ENCODE measurements around the gene BCL2L11. TPM values are rescaled to one million over a fixed set of nuclear protein-coding genes. Genes with fewer than 3 reads are reported as not detected.

BCL2L11 gene
- total and polyA plus RNA-seq, 9 of the 15 experiments (the other 6 are each of a cell fraction or from before 2014, with no cell fraction given) = 2.2 to 18.8 (median 5.0) TPM

DNA sequence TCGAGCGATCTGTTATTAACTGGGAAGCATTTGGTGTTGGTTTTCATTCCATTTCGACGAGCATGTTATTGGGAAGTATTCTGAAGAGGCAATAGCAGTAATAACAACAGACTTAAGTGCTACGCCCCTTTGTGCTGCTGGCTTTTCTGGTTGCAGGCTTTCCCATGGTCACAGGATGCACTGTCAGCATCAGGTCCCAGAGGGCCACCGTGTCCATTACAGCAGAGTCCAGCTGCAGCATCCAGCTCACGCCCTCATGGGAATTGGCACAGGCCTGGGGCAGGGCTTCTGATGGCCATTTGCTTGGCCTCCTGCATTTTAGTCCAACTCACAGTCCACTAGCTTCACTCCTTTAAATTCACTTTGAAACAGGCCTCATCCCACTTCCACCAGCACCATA, 44.4 kb downstream of the BCL2L11 start:
- ChIA-PET POLR2A (no interaction called here), CTCF (ENCODE audit: low intra/inter-chr PET ratio) (no interaction called here)
- peaks cover 23% of the 10 kb centered on the region; the same call in 1 of the 2 replicates for H4K20me1 ChIP-seq (replicated peaks; ENCODE audit: control insufficient read depth, insufficient read depth, low read length)
- DNase-seq (ENCODE audit: extremely low read depth in 1 of 4, low spot score in 3 of 4) = no peak
- 90% methylated on average over 7 of the region's 7 CpGs for WGBS (ENCODE audit: insufficient coverage, low coverage, missing lambda C conversion rate)
- no peaks in the 10 kb centered on the region for H3K9me1 ChIP-seq (ENCODE audit: control insufficient read depth, insufficient read depth, low read length)
- ATAC-seq = no peak
- H3K4me2 ChIP-seq (ENCODE audit: insufficient read depth, low read length) = no peak overlapping the region
- no peak overlapping the region for H2AFZ ChIP-seq (ENCODE audit: low read depth, low read length)
- intact Hi-C loops (cut with micrococcal nuclease) = no loop called here
- H3K36me3 ChIP-seq (ENCODE audit: control insufficient read depth, insufficient read depth, low read length) = peaks cover 46% of the 10 kb centered on the region
- H3K79me2 ChIP-seq (ENCODE audit: control insufficient read depth, insufficient read depth, low read length) = no peaks in the 10 kb centered on the region
- no peak overlapping the region for H3K27ac ChIP-seq (ENCODE audit: extremely low read depth, low read depth, low read length)
- TF ChIP-seq CC2D1A (IDR thresholded peaks at IDR 0.05) (no peak), ARID2 (IDR thresholded peaks at IDR 0.05) (no peak), ZNF316 (IDR thresholded peaks at IDR 0.05) (no peak), FOXJ3 (CRISPR knock-in tag; IDR thresholded peaks at IDR 0.05) (no peak), YY1 (IDR thresholded peaks at IDR 0.05; ENCODE audit: borderline replicate concordance in 1 of 3, control insufficient read depth in 1 of 3, extremely low read depth in 1 of 3, insufficient read depth in 3 of 3, insufficient read length in 1 of 3, insufficient replicate concordance in 2 of 3, low read depth in 1 of 3, low read length in 2 of 3) (no peak), DIDO1 (tag; IDR thresholded peaks at IDR 0.05; ENCODE audit: low read depth) (no peak)
- TF ChIP-seq, protein P1, sequence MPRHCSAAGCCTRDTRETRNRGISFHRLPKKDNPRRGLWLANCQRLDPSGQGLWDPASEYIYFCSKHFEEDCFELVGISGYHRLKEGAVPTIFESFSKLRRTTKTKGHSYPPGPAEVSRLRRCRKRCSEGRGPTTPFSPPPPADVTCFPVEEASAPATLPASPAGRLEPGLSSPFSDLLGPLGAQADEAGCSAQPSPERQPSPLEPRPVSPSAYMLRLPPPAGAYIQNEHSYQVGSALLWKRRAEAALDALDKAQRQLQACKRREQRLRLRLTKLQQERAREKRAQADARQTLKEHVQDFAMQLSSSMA (CRISPR knock-in tag; IDR thresholded peaks at IDR 0.05) = no peak
- no TSS peak for BruUV-seq (replicated peaks)
- H3K9me3 ChIP-seq (replicated peaks; ENCODE audit: control insufficient read depth, insufficient read depth, low read depth, low read length) = no peaks in the 10 kb centered on the region
- in situ Hi-C loops (cut with MboI) = no loop called here
- H3K4me3 ChIP-seq = no peak overlapping the region
- peaks cover 12 to 21% of the 10 kb centered on the region in 2 experiments; a peak in 4 of 5 replicates for H3K4me1 ChIP-seq (replicated peaks in 1 of 2; ENCODE audit: control insufficient read depth in 2 of 2, insufficient read depth in 2 of 2, low read length in 2 of 2)
- no peaks in the 10 kb centered on the region for H3K27me3 ChIP-seq (ENCODE audit: control insufficient read depth in 2 of 2, insufficient read depth in 2 of 2, low read length in 2 of 2)
- no peak overlapping the region for H3K9ac ChIP-seq (ENCODE audit: insufficient read depth in 1 of 2, low read depth in 2 of 2, low read length in 2 of 2)
- no peak for FAIRE-seq
